Progenitor cell of endocrine pancreas (in vitro differentiated cells): ENCODE measurements around the gene SLC25A47. TPM values are rescaled to one million over a fixed set of nuclear protein-coding genes. Genes with fewer than 3 reads are reported as not detected.
A peak's percentile ranks its signal among the peaks of the same experiment; 100 is the strongest.

ENCODE experiments used
- DNase-seq: peaks from one replicate; pipeline ENCODE4 v3.0.0; 2021; ENCODE audit warnings: low spot score; ENCODE audit not compliant: unreplicated experiment
- H3K27ac Mint-ChIP-seq: 2 replicates; pipeline ENCODE4 v1.8.0; 2021; ENCODE audit warnings: mild to moderate bottlenecking, moderate library complexity, mixed read lengths
- H3K27me3 Mint-ChIP-seq: 2 replicates; pipeline ENCODE4 v1.8.0; 2021; ENCODE audit warnings: mixed read lengths
- H3K36me3 Mint-ChIP-seq: 2 replicates; pipeline ENCODE4 v1.8.0; 2022; ENCODE audit warnings: mixed read lengths; ENCODE audit not compliant: insufficient read depth
- H3K4me1 Mint-ChIP-seq: 2 replicates; pipeline ENCODE4 v1.8.0; 2021; ENCODE audit warnings: low read depth, mixed read lengths
- H3K4me3 Mint-ChIP-seq: 2 replicates; pipeline ENCODE4 v1.8.0; 2021; ENCODE audit warnings: low read depth, mild to moderate bottlenecking, moderate library complexity, mixed read lengths
- H3K9me3 Mint-ChIP-seq: 2 replicates; pipeline ENCODE4 v1.8.0; 2021; ENCODE audit warnings: low read depth, mixed read lengths
- CTCF ChIP-seq: fragments of 200-600 bp; sonication (generic); IDR thresholded peaks from one replicate; pipeline ENCODE4 v1.5.0; 2021; ENCODE audit warnings: antibody characterized with exemption, mild to moderate bottlenecking; ENCODE audit not compliant: unreplicated experiment
- total RNA-seq: library from RNA; stranded (reverse); gene quantifications from 2 replicates; pipeline ENCODE4 v1.2.1, GENCODE V29; 2021

The SLC25A47 gene
- total RNA-seq, 1 donor from 2014 or later: not detected

DNA sequence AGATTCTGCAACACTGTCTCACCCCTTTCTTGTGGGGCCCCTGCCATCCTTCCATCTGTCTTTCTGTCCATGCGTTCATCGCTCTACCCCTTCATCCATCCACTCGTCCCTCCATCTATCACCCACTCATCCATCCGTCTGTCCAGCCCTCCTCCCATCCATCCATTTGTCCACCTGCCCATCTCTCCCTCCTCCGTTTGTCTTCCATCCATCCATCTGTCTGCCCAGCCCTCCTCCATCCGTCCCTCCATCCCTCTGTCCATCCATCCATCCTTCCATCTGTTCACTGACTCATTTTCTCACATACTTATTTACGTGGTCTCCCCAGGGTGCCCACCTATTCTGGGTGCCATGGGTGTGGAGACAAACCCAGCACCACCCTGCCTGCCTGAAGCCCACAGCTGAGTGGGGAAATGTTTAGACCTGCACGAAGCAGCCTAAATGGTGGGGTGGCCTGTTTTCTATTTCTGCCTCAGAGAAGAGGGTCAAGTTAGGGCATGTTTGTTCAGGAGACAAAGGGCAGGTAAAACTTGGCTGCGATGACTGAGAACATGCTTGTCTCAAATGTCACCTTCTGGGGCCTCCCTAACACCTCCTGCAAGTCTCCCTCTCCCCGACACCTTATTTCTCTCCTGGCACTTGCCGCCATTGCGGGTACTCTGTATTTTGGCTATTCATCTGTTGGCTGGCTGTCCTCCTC is 2.8 kb upstream of the SLC25A47 start:
- H3K27ac Mint-ChIP-seq: no peak overlapping the region
- no peak for TF ChIP-seq CTCF
- H3K4me1 Mint-ChIP-seq: peaks cover 7% of the 10 kb centered on the region
- DNase-seq: no peak
- H3K9me3 Mint-ChIP-seq: no peaks in the 10 kb centered on the region
- H3K4me3 Mint-ChIP-seq: no peak overlapping the region
- peaks cover 3% of the 10 kb centered on the region for H3K27me3 Mint-ChIP-seq
- H3K36me3 Mint-ChIP-seq: no peaks in the 10 kb centered on the region

DNA sequence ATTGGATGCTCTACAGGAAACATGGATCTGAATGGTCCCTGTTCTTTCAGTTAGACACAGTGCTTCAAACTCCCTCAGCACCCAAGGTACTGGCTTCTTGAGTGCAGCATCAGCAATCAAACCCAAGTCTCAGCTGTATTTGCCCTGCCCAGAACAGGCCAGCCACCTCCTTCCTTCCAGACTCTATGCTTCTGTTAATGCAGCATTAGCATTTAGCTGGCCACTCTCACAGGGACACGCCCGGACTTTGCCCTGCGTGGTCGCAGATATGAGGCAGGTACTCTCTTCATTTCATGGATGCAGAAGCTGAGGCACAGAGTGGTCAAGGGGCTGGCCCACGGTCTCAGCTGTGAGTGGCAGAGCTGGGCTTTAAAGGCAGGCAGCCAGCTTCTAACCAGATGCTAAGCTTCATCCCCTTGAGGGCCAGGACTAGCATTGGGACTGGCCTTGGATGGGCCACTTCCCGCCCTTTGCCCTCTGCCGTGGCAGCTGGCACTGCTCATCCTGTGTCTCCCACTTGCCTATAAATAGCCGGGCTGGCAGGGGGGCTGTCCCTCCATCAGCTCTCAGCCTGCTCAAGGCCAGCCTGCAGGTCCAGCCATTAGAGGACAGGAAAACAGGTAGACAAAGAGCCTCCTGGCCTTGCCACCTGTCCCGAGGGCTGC is 1.5 kb upstream of the SLC25A47 start:
- Mint-ChIP-seq H3K9me3 (no peaks in the 10 kb centered on the region), H3K27me3 (peaks cover 3% of the 10 kb centered on the region), H3K4me1 (peaks cover 7% of the 10 kb centered on the region), H3K4me3 (no peak overlapping the region), H3K36me3 (no peaks in the 10 kb centered on the region), H3K27ac (no peak overlapping the region)
- no peak for TF ChIP-seq CTCF
- no peak for DNase-seq

- TF ChIP-seq CTCF: no peak
- Mint-ChIP-seq H3K36me3 (no peaks in the 10 kb centered on the region), H3K9me3 (no peaks in the 10 kb centered on the region), H3K4me3 (no peak overlapping the region), H3K4me1 (peaks cover 7% of the 10 kb centered on the region), H3K27me3 (peaks cover 3% of the 10 kb centered on the region), H3K27ac (peak overlapping the region; percentile 45)
- no peak for DNase-seq
These were observed 791 bp upstream of the SLC25A47 start for GRCh38 chr14:100322138-100322957.

- no peak for TF ChIP-seq CTCF
- Mint-ChIP-seq H3K36me3 (no peaks in the 10 kb centered on the region), H3K4me1 (peaks cover 7% of the 10 kb centered on the region), H3K27ac (no peak overlapping the region), H3K4me3 (no peak overlapping the region), H3K27me3 (peaks cover 3% of the 10 kb centered on the region), H3K9me3 (no peaks in the 10 kb centered on the region)
- DNase-seq: no peak
These were observed 786 bp downstream of the SLC25A47 start for GRCh38 chr14:100323942-100324307.

DNA sequence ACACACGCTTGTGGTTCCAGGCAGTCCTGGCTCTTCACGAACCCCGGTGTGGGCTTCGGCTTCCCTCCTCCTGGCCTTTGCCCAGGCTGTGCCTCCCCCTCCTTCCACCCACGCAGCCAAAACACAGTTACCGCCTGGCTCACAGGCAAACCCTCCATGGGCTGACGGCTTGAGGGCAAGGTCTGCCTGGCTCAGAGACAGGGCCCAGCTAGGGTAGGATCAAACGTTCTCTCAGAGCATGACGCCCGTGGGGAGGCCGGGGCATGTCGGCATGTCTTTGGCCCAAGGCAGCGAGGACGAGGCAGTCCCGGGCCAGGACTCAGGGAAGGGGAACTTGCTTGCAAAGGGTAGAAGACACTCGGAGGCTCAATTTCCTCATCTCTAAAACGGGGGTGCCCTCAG is 2.1 kb downstream of the SLC25A47 start:
- H3K4me3 Mint-ChIP-seq: no peak overlapping the region

More for the DNA sequence above, 2.1 kb downstream of the SLC25A47 start:
- no peaks in the 10 kb centered on the region for H3K9me3 Mint-ChIP-seq
- H3K27ac Mint-ChIP-seq: no peak overlapping the region
- peaks cover 4% of the 10 kb centered on the region for H3K4me1 Mint-ChIP-seq
- DNase-seq: no peak
- no peaks in the 10 kb centered on the region for H3K36me3 Mint-ChIP-seq
- no peaks in the 10 kb centered on the region for H3K27me3 Mint-ChIP-seq
- no peak for TF ChIP-seq CTCF
